ENCODE measurements around the gene MINDY1. TPM values are rescaled to one million over a fixed set of nuclear protein-coding genes. Genes with fewer than 3 reads are reported as not detected.

Gene MINDY1
- total RNA-seq, 4 donors from 2014 or later = 50.9 to 103 (median 90.4) TPM

DNA sequence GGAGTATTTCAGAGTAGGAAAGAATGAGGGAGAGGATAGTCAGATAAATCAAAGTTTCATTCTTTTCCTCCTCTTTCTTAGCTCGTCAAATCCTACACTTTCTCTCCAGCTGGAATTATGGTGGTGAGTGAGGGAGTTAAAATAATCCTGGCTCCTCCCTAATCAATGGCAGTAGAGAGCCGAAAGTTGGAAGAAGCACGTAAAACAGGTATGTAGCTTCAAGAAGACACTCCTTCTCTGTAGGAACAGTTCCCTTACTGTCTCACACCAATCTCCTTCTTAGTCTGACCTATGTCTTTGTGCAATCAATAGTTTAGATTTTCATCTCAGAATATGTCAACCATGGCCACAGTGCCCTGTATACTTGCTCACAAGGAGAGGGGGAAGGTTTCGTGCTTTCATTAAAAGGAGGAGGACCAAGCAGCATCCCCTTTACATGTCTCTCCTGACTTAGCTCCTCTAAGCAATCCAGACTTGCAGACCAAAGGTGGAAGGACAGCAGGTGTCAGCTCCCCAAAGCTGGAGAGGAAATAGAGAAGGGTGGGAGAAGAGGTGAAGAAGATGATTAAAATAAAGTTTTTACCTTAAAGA is 878 bp downstream of the MINDY1 start:
- intact Hi-C loops (cut with DNase I) = loop anchor here (5.0 kb wide), 1 partner anchor 51 kb away; the partner anchor contains the start of gene CDC42SE1
- Histone ChIP-seq H3K36me3 (no peaks in the 10 kb centered on the region), H3K4me3 (replicated peaks in 1 of 3) (peak overlapping the region; percentile 23 to 62 (median 54)), H3K4me1 (peaks cover 56 to 67% of the 10 kb centered on the region in 2 donors), H3K27me3 (no peaks in the 10 kb centered on the region), H3K27ac (peak overlapping the region; percentile 71 to 98 (median 96)), H3K9me3 (no peaks in the 10 kb centered on the region)
- TF ChIP-seq, protein P1, sequence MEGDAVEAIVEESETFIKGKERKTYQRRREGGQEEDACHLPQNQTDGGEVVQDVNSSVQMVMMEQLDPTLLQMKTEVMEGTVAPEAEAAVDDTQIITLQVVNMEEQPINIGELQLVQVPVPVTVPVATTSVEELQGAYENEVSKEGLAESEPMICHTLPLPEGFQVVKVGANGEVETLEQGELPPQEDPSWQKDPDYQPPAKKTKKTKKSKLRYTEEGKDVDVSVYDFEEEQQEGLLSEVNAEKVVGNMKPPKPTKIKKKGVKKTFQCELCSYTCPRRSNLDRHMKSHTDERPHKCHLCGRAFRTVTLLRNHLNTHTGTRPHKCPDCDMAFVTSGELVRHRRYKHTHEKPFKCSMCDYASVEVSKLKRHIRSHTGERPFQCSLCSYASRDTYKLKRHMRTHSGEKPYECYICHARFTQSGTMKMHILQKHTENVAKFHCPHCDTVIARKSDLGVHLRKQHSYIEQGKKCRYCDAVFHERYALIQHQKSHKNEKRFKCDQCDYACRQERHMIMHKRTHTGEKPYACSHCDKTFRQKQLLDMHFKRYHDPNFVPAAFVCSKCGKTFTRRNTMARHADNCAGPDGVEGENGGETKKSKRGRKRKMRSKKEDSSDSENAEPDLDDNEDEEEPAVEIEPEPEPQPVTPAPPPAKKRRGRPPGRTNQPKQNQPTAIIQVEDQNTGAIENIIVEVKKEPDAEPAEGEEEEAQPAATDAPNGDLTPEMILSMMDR (IDR thresholded peaks at IDR 0.05) = no peak
- TF ChIP-seq POLR2A (IDR thresholded peaks at IDR 0.05) = no peak
- DNase-seq = no peak
- WGBS, 2 donors = 4 to 6% methylated on average over 4 of the region's 4 CpGs

DNA sequence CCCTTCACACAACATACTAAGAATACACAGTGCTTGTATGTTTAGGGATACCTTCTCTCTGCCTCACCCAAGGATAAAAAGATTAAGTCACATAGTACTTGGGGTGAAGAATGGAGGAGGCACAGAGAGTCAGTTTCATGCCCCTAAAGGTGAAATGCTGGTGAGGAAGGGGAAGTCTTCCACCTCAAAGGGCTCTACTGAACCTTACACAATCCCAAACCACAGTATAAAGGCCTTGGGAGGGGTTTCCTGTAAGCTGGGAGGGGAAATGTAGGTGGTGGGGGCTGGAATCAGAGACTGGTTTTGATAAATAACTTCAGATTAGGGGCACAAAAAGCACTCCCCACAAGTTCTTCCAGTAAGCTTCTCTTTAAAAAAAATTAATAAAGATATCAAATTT is 3.5 kb downstream of the MINDY1 start:
- no peaks in the 10 kb centered on the region for H3K9me3 ChIP-seq
- peaks cover 14 to 24% of the 10 kb centered on the region in 2 donors for H3K36me3 ChIP-seq
- no peak for DNase-seq
- peak overlapping the region in 2 of 3 donors; percentile 9 to 62 for H3K4me3 ChIP-seq (replicated peaks in 1 of 3)
- intact Hi-C loops (cut with DNase I) = no loop called here
- H3K27ac ChIP-seq = peak overlapping the region; percentile 71 to 98 (median 96)
- H3K4me1 ChIP-seq = peaks cover 40 to 54% of the 10 kb centered on the region in 2 donors
- H3K27me3 ChIP-seq = no peaks in the 10 kb centered on the region
- no peak for TF ChIP-seq POLR2A (IDR thresholded peaks at IDR 0.05)
- TF ChIP-seq, protein P1 (IDR thresholded peaks at IDR 0.05) = no peak

DNA sequence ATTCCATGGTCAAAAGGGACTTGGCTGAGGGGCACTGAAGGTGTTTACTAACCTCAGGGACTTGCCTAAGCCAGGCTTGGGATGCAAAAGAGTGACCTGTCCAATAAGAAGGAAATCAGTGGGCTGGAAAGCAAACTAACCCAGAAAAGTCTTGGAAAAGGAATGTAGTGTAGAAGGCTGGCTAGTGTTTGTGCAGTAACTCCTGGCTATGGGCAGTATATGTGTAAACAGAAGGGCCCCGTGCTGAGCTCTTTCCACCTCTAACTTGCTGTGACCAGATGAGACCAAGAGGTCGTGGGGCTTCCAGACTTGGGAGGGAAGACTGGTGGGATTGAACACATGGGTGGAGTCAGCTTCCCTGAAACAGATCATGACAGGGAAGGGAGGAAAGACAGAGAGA is 4.1 kb downstream of the MINDY1 start:
- WGBS, 2 donors = 18 to 31% methylated on average over 2 of the region's 2 CpGs
- no peaks in the 10 kb centered on the region for H3K27me3 ChIP-seq
- peaks cover 40 to 49% of the 10 kb centered on the region in 2 donors for H3K4me1 ChIP-seq
- peak overlapping the region; percentile 71 to 98 (median 96) for H3K27ac ChIP-seq
- H3K36me3 ChIP-seq = peaks cover 20 to 29% of the 10 kb centered on the region in 2 donors
- H3K9me3 ChIP-seq = no peaks in the 10 kb centered on the region
- no peak overlapping the region for H3K4me3 ChIP-seq (replicated peaks in 1 of 3)
- intact Hi-C loops (cut with DNase I) = no loop called here
- peak; percentile 69 to 74 for DNase-seq
- peak in 1 of 2 donors; percentile 79 for TF ChIP-seq POLR2A (IDR thresholded peaks at IDR 0.05)
- TF ChIP-seq, protein P1 (IDR thresholded peaks at IDR 0.05) = no peak

DNA sequence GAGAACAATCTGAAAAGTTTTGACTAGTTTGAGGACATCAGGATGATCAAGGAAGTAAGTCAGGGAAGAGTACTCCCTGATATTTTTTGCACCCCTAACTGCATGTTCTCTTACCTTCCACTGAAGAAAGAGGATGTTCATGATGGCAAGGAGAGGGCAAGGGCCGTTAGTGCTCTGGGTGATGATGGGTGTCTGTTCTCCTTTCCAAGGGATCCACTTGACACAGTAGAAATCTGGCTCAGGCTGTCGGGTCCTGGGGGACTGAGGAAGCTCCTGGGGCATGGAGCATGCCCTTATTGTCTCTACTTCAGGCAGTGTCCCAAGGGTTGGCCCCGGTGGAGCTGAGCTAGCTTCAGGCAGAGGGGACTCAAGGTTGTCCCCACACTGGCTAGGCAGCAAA is 4.7 kb downstream of the MINDY1 start:
- DNase-seq = no peak
- intact Hi-C loops (cut with DNase I) = no loop called here
- no peak for TF ChIP-seq POLR2A (IDR thresholded peaks at IDR 0.05)
- TF ChIP-seq, protein P1 (IDR thresholded peaks at IDR 0.05) = no peak
- Histone ChIP-seq H3K27me3 (no peaks in the 10 kb centered on the region), H3K4me1 (peaks cover 34 to 44% of the 10 kb centered on the region in 2 donors), H3K4me3 (replicated peaks in 1 of 3) (no peak overlapping the region), H3K9me3 (no peaks in the 10 kb centered on the region), H3K36me3 (peaks cover 26 to 35% of the 10 kb centered on the region in 2 donors), H3K27ac (peak overlapping the region; percentile 71 to 98 (median 96))
- WGBS, 2 donors = 49 to 51% methylated on average over 2 of the region's 3 CpGs

DNA sequence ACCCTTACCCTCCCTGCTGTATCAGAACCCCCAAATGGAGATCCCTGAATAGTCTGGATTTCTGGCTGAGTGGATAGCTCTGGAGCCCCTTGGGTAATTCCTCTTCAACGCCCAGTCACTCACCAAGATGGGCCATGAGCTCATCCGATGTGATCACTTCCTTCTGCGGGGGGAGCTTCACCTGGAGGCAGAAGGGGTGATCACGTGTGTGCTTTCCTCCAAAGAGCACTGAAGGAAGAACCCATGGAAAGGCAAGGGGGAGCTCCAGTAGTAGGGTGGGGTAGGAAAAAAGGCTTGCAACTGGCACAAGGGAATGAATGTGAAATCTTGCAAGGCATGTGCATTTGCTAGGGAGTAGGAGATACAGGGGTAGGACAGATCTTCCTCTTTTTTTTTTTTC is 5.1 kb downstream of the MINDY1 start:
- Histone ChIP-seq H3K9me3 (no peaks in the 10 kb centered on the region), H3K27ac (peak overlapping the region; percentile 2 to 98 (median 71)), H3K36me3 (peaks cover 29 to 39% of the 10 kb centered on the region in 2 donors), H3K4me1 (peaks cover 31 to 41% of the 10 kb centered on the region in 2 donors), H3K27me3 (no peaks in the 10 kb centered on the region), H3K4me3 (replicated peaks in 1 of 3) (no peak overlapping the region)
- DNase-seq = no peak
- 67 to 78% methylated on average over 4 of the region's 4 CpGs for WGBS, 2 donors
- intact Hi-C loops (cut with DNase I) = no loop called here
- no peak for TF ChIP-seq POLR2A (IDR thresholded peaks at IDR 0.05)
- TF ChIP-seq, protein P1 (IDR thresholded peaks at IDR 0.05) = no peak

Data from thyroid gland (tissue), 4 donors.